ENCODE results near the gene LRRC4C.

Gene LRRC4C

GRCh38 chr11:40421208-40421981, 1038.1 kb downstream of the LRRC4C start:
- H3K4me1 ChIP-seq (ENCODE audit: insufficient read depth, low read length): no peaks in the 10 kb centered on the region
- no peaks in the 10 kb centered on the region for H3K27me3 ChIP-seq (ENCODE audit: insufficient read depth, low read length, poor library complexity)
- no peak overlapping the region for H3K4me3 ChIP-seq (ENCODE audit: low read depth in 1 of 2, low read length in 2 of 2)
- TF ChIP-seq EZH2 (IDR thresholded peaks at IDR 0.05; ENCODE audit: borderline replicate concordance, low read depth, low read length, severe bottlenecking) (no peak), CTCF (IDR thresholded peaks at IDR 0.05; ENCODE audit: borderline replicate concordance, extremely low read depth, low read length, poor library complexity, severe bottlenecking) (no peak)
- H3K36me3 ChIP-seq (ENCODE audit: insufficient read depth, low read length): no peaks in the 10 kb centered on the region
- H4K20me1 ChIP-seq (ENCODE audit: insufficient read depth, low read length): no peaks in the 10 kb centered on the region
- no peak overlapping the region for H2AFZ ChIP-seq (ENCODE audit: low read depth, low read length)
- DNase-seq: no peak
- ATAC-seq (ENCODE audit: insufficient read depth, low read depth): no peak
- H3K9me3 ChIP-seq (ENCODE audit: insufficient read depth, low read length, severe bottlenecking): no peaks in the 10 kb centered on the region
- H3K27ac ChIP-seq (ENCODE audit: low read length): no peak overlapping the region
- H3K9ac ChIP-seq (ENCODE audit: low read depth, low read length): no peak overlapping the region
- no peaks in the 10 kb centered on the region for H3K79me2 ChIP-seq (ENCODE audit: insufficient read depth, low read length)
- H3K4me2 ChIP-seq (ENCODE audit: insufficient read depth, low read length): no peak overlapping the region

DNA sequence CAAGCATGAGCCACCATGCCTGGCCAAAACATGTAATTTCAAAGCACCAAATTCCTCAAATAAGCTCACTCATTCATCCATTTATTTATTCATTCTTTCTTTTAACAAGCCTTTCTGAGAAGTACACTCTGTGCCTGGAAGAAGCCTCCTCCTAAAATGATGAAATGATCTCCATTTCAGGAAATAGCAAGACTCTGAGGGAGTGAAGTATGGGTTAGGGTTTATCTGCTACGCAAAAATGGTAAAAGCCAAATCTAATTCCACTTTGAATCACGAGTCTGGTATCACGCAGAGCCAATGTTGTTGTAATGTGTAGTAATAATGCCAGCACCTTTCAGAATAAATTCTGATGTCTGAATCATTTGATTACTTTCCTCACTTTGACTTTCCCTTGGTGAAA, 1041.8 kb downstream of the LRRC4C start:
- no peak for TF ChIP-seq EZH2 (IDR thresholded peaks at IDR 0.05; ENCODE audit: borderline replicate concordance, low read depth, low read length, severe bottlenecking)
- no peak for TF ChIP-seq CTCF (IDR thresholded peaks at IDR 0.05; ENCODE audit: borderline replicate concordance, extremely low read depth, low read length, poor library complexity, severe bottlenecking)
- ATAC-seq (ENCODE audit: insufficient read depth, low read depth): no peak
- H3K27me3 ChIP-seq (ENCODE audit: insufficient read depth, low read length, poor library complexity): no peaks in the 10 kb centered on the region
- H3K36me3 ChIP-seq (ENCODE audit: insufficient read depth, low read length): no peaks in the 10 kb centered on the region
- H3K4me2 ChIP-seq (ENCODE audit: insufficient read depth, low read length): no peak overlapping the region
- H3K9me3 ChIP-seq (ENCODE audit: insufficient read depth, low read length, severe bottlenecking): no peaks in the 10 kb centered on the region
- H3K27ac ChIP-seq (ENCODE audit: low read length): no peak overlapping the region
- no peak overlapping the region for H3K4me3 ChIP-seq (ENCODE audit: low read depth in 1 of 2, low read length in 2 of 2)
- no peaks in the 10 kb centered on the region for H3K4me1 ChIP-seq (ENCODE audit: insufficient read depth, low read length)
- no peak for DNase-seq
- H3K79me2 ChIP-seq (ENCODE audit: insufficient read depth, low read length): no peaks in the 10 kb centered on the region
- H4K20me1 ChIP-seq (ENCODE audit: insufficient read depth, low read length): no peaks in the 10 kb centered on the region
- H3K9ac ChIP-seq (ENCODE audit: low read depth, low read length): no peak overlapping the region
- no peak overlapping the region for H2AFZ ChIP-seq (ENCODE audit: low read depth, low read length)

DNA sequence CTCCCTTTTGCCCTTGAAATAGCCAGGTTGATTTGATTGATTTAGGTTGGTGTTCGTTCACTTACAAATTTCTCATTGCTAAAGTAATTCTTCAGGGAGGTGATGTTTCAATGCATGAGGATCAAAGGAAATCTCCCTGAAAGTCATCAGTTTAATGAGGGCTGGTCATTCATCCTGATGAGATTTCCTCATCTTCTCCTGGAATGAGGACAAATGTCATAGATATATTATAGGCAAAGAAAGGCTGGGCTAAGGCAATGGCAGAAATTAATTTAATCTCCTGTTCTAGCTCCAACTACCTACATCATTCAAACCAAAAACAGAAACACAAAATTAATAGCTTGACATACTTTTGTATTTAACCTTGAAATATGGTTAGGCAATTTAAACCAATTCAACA, 1052.1 kb downstream of the LRRC4C start:
- Histone ChIP-seq H4K20me1 (ENCODE audit: insufficient read depth, low read length) (no peaks in the 10 kb centered on the region), H3K4me2 (ENCODE audit: insufficient read depth, low read length) (no peak overlapping the region), H3K36me3 (ENCODE audit: insufficient read depth, low read length) (no peaks in the 10 kb centered on the region), H3K27ac (ENCODE audit: low read length) (no peak overlapping the region), H3K9me3 (ENCODE audit: insufficient read depth, low read length, severe bottlenecking) (no peaks in the 10 kb centered on the region), H3K79me2 (ENCODE audit: insufficient read depth, low read length) (no peaks in the 10 kb centered on the region), H3K27me3 (ENCODE audit: insufficient read depth, low read length, poor library complexity) (no peaks in the 10 kb centered on the region), H3K9ac (ENCODE audit: low read depth, low read length) (no peak overlapping the region), H3K4me3 (ENCODE audit: low read depth in 1 of 2, low read length in 2 of 2) (no peak overlapping the region), H3K4me1 (ENCODE audit: insufficient read depth, low read length) (no peaks in the 10 kb centered on the region), H2AFZ (ENCODE audit: low read depth, low read length) (no peak overlapping the region)
- TF ChIP-seq CTCF (IDR thresholded peaks at IDR 0.05; ENCODE audit: borderline replicate concordance, extremely low read depth, low read length, poor library complexity, severe bottlenecking) (no peak), EZH2 (IDR thresholded peaks at IDR 0.05; ENCODE audit: borderline replicate concordance, low read depth, low read length, severe bottlenecking) (no peak)
- no peak for DNase-seq
- ATAC-seq (ENCODE audit: insufficient read depth, low read depth): no peak
